Right atrium auricular region (tissue), 2 donors: ENCODE results near the gene DAGLA. TPM values are rescaled to one million over a fixed set of nuclear protein-coding genes. Genes with fewer than 3 reads are reported as not detected.

ENCODE experiments used
- DNase-seq: peaks from one replicate; pipeline ENCODE4 v3.0.0-alpha.2; 2019; ENCODE audit warnings: low spot score
- H3K27ac ChIP-seq, 2 donors: fragments of 200-600 bp; sonication (generic); 1 replicate in 1 of 2; 2 replicates in 1 of 2; pipeline ENCODE4 v1.5.1; 2016 to 2019
- H3K27me3 ChIP-seq, 2 donors: fragments of 200-600 bp; sonication (generic); one replicate each; pipeline versions ENCODE4 v1.5.1 to v1.6.0; 2017 to 2019
- H3K36me3 ChIP-seq: fragments of 200-600 bp; sonication (generic); one replicate; pipeline ENCODE4 v1.5.1; 2016
- H3K4me1 ChIP-seq, 2 donors: fragments of 200-600 bp; sonication (generic); one replicate each; pipeline versions ENCODE4 v1.5.1 to v1.6.0; 2017 to 2019
- H3K4me3 ChIP-seq, 2 donors: fragments of 200-600 bp; sonication (generic); 1 replicate in 1 of 2; 2 replicates in 1 of 2; pipeline ENCODE4 v1.5.1; 2017 to 2019; ENCODE audit warnings: mild to moderate bottlenecking in 1 of 2, moderate library complexity in 1 of 2
- H3K9me3 ChIP-seq, 2 donors: fragments of 200-600 bp; sonication (generic); one replicate each; pipeline ENCODE4 v1.5.1; 2019
- total RNA-seq, 2 donors: library from RNA; depleted of rRNA; stranded (reverse); fragments of >200 nt; gene quantifications; one replicate each; pipeline ENCODE4 v1.1.0, GENCODE V29; 2016
- TF ChIP-seq, protein P1 (sequence below), 2 donors: fragments of 200-600 bp; sonication (generic); IDR thresholded peaks; one replicate each; pipeline ENCODE4 v1.5.1; 2019; ENCODE audit warnings: antibody characterized with exemption in 2 of 2

The DAGLA gene
- total RNA-seq, 2 donors from 2014 or later, result 3.9 to 5.7 TPM

DNA sequence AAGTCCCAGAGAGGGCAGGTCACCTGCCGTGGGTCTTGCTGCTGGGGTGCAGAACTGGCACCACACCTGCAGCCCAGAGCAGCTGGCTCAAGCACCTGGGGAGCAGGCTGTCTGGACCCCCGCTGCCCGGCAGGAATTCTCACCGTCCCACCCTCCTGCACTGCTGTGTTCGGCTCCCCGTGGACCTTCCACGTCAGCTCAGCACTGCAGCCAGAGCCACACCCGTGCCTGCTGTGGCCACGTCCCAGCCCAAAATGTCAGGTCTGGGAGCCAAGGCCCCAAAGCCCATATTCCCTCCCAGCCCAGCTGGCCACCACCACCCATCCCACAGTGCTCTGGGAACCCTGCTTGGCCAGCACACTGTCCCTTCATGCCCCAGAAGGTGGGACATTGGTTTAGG lies 44.2 kb downstream of the DAGLA start:
- Histone ChIP-seq H3K4me3 (no peak overlapping the region), H3K4me1 (peaks cover 0 to 43% of the 10 kb centered on the region in 2 donors), H3K27ac (peak overlapping the region in 1 of 2 donors; percentile 37), H3K9me3 (no peaks in the 10 kb centered on the region), H3K27me3 (no peaks in the 10 kb centered on the region), H3K36me3 (peaks cover 9% of the 10 kb centered on the region)
- TF ChIP-seq, protein P1, sequence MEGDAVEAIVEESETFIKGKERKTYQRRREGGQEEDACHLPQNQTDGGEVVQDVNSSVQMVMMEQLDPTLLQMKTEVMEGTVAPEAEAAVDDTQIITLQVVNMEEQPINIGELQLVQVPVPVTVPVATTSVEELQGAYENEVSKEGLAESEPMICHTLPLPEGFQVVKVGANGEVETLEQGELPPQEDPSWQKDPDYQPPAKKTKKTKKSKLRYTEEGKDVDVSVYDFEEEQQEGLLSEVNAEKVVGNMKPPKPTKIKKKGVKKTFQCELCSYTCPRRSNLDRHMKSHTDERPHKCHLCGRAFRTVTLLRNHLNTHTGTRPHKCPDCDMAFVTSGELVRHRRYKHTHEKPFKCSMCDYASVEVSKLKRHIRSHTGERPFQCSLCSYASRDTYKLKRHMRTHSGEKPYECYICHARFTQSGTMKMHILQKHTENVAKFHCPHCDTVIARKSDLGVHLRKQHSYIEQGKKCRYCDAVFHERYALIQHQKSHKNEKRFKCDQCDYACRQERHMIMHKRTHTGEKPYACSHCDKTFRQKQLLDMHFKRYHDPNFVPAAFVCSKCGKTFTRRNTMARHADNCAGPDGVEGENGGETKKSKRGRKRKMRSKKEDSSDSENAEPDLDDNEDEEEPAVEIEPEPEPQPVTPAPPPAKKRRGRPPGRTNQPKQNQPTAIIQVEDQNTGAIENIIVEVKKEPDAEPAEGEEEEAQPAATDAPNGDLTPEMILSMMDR (IDR thresholded peaks at IDR 0.05), result no peak
- no peak for DNase-seq

DNA sequence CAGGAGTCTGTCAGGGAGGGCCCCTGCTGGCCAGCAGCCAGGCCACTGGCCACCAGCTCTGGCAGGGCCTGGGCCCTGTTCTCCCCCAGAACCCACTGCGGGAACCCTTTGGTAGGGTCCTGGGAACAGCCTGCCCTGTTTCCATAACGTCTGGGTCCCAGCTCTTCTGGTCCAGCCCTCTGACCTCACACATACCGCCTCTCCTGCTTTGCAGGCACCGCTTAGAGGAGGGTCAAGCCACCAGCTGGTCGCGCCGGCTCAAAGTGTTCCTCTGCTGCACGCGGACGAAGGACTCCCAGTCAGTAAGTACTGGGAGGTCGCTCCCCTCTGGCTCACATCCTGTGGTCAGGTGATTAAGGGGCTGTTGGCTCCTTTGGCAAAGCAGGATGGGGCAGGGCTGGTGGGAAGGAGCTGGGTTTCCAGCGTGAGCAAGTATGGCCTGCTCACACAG lies 45.6 kb downstream of the DAGLA start:
- TF ChIP-seq, protein P1 (IDR thresholded peaks at IDR 0.05), result no peak
- DNase-seq, result no peak
- no peaks in the 10 kb centered on the region for H3K27me3 ChIP-seq
- H3K27ac ChIP-seq, result peak overlapping the region; percentile 37 to 71
- no peak overlapping the region for H3K4me3 ChIP-seq
- H3K9me3 ChIP-seq, result no peaks in the 10 kb centered on the region
- peaks cover 9% of the 10 kb centered on the region for H3K36me3 ChIP-seq
- peaks cover 0 to 44% of the 10 kb centered on the region in 2 donors for H3K4me1 ChIP-seq

DNA sequence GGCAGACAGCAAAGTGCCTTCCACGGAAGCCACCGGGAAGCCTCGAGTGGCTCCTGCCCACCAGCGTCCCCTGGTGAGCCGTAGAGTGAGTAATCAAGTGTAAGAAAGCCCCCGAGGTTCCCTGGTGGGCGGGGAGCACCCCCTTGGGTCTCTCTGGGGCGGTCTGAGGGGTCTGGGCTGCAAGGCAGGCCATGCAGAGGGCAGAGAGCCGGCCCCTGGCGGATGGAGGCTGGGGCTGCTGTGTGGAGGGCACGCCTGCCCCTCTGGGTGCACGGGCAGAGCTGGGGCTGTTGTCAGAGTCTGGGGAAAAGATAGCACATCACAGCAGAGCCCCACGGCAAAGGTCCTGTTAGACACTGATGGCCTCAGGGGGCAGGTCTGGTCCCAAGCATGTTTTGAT lies 46.6 kb downstream of the DAGLA start:
- peaks cover 7% of the 10 kb centered on the region for H3K36me3 ChIP-seq
- no peaks in the 10 kb centered on the region for H3K9me3 ChIP-seq
- no peak for DNase-seq
- TF ChIP-seq, protein P1 (IDR thresholded peaks at IDR 0.05), result no peak
- no peaks in the 10 kb centered on the region for H3K27me3 ChIP-seq
- peaks cover 0 to 48% of the 10 kb centered on the region in 2 donors for H3K4me1 ChIP-seq
- H3K4me3 ChIP-seq, result no peak overlapping the region
- peak overlapping the region; percentile 71 to 82 for H3K27ac ChIP-seq

DNA sequence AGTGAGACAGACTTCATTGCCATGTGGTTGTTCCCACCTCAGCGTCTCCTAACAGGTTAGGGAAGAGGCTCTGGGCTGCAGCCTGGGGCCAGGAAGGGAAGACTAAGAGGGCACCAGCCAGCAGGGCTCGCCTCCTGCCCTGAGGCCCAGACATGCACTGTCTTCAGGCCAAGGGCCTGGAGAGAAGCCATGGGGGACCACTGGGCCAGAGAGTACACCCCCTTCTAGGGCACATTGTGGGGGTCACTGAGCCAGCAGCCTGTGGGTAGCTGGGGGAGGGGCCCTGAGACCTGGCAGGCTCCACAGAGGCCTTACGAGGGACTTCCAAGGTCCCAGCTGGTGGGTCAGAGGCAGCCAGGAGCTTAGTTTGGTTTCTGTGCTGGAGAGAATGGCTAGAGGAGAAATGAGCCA lies 47.2 kb downstream of the DAGLA start:
- peaks cover 0 to 53% of the 10 kb centered on the region in 2 donors for H3K4me1 ChIP-seq
- peaks cover 4% of the 10 kb centered on the region for H3K36me3 ChIP-seq
- H3K27ac ChIP-seq, result peak overlapping the region; percentile 71 to 82
- no peak for DNase-seq
- TF ChIP-seq, protein P1 (IDR thresholded peaks at IDR 0.05), result no peak
- no peaks in the 10 kb centered on the region for H3K27me3 ChIP-seq
- no peaks in the 10 kb centered on the region for H3K9me3 ChIP-seq
- no peak overlapping the region for H3K4me3 ChIP-seq

DNA sequence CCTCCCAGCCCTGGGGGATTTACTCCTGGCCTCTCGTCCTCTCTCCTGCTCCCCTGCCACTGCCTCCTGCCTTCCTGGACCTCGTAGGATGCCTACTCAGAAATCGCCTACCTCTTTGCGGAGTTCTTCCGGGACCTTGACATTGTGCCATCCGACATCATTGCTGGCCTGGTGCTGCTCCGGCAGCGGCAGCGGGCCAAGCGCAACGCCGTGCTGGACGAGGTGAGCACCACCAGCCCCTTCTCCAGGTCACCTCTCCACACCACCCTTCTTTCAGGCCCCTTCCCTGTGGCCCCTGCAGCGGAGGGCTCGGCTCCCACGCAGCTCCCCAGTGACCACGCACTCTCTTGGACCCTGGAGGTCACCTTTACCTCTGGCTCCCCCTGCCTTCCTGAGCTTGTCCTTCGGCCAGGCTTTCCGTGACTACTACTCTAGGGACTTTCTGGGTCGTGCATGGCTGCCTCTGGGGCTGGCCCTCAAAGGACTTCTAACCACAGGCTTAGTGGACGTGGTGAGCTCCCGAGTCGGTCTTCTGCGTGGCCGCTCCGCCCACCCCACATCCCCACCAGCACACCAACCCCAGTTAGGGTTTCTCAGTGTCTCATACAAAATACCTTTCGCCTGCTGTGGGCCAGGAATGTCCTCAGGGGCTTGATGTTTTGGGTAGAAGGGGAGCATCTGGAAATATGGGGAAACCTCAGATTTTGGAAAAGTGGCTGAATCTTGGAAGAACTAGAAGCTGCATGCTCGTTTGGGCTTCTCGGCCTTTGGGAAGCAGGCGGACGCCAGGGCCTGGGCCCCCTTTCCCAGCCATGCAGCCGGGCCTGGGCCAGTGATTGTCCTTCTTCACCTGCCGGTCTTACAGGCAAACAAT lies 48.1 kb downstream of the DAGLA start:
- TF ChIP-seq, protein P1 (IDR thresholded peaks at IDR 0.05), result no peak
- DNase-seq, result no peak
- H3K36me3 ChIP-seq, result peaks cover 4% of the 10 kb centered on the region

More for the DNA sequence above, 48.1 kb downstream of the DAGLA start:
- H3K27ac ChIP-seq, result peak overlapping the region; percentile 71 to 82
- no peaks in the 10 kb centered on the region for H3K9me3 ChIP-seq
- no peak overlapping the region for H3K4me3 ChIP-seq
- peaks cover 0 to 62% of the 10 kb centered on the region in 2 donors for H3K4me1 ChIP-seq
- no peaks in the 10 kb centered on the region for H3K27me3 ChIP-seq
